Measurements from ENCODE around the gene KATNAL1. TPM values are rescaled to one million over a fixed set of nuclear protein-coding genes. Genes with fewer than 3 reads are reported as not detected.

The KATNAL1 gene
- polyA plus RNA-seq, 3 donors, result 0.49 to 1.2 (median 1.0) TPM

GRCh38 chr13:30255696-30256095 lies 51.7 kb downstream of the KATNAL1 start:
- no peaks in the 10 kb centered on the region for H3K79me2 ChIP-seq (ENCODE audit: insufficient read depth, low read length)
- no peak overlapping the region for H2AFZ ChIP-seq (ENCODE audit: insufficient read depth, low read depth, low read length, poor library complexity, severe bottlenecking)
- intact Hi-C loops (cut with micrococcal nuclease), result no loop called here
- Mint-ChIP-seq H3K27ac (no peak overlapping the region), H3K36me3 (peaks cover 5 to 8% of the 10 kb centered on the region in 2 donors), H3K9me3 (peaks cover 0 to 2% (median 0%) of the 10 kb centered on the region in 7 donors), H3K27me3 (ENCODE audit: low read depth in 3 of 3) (no peaks in the 10 kb centered on the region), H3K4me3 (no peak overlapping the region), H3K4me1 (no peaks in the 10 kb centered on the region)
- no peak overlapping the region for H3K27ac ChIP-seq (ENCODE audit: low read depth in 1 of 2, low read length in 2 of 2)
- H3K4me1 ChIP-seq (ENCODE audit: control insufficient read depth in 1 of 2, insufficient read depth in 2 of 2, low read length in 2 of 2), result no peaks in the 10 kb centered on the region
- H3K9me3 ChIP-seq (replicated peaks in 1 of 2; ENCODE audit: control insufficient read depth in 1 of 2, insufficient read depth in 1 of 2, low read length in 2 of 2), result no peaks in the 10 kb centered on the region
- H3K4me3 ChIP-seq (replicated peaks in 1 of 3; ENCODE audit: low read depth in 2 of 3, low read length in 3 of 3), result no peak overlapping the region
- WGBS (ENCODE audit: insufficient coverage), result no CpG with 5 or more reads among the region's 1 CpG
- DNase-seq, result no peak
- no peaks in the 10 kb centered on the region for H3K36me3 ChIP-seq (replicated peaks in 1 of 2; ENCODE audit: control insufficient read depth in 1 of 2, insufficient read depth in 2 of 2, low read length in 2 of 2)
- TF ChIP-seq CTCF (IDR thresholded peaks at IDR 0.05), result no peak
- H3K27me3 ChIP-seq (ENCODE audit: control insufficient read depth in 2 of 2, insufficient read depth in 2 of 2, low read length in 2 of 2), result no peaks in the 10 kb centered on the region
- no peak overlapping the region for H3K4me2 ChIP-seq (replicated peaks; ENCODE audit: extremely low read depth, low read length, poor library complexity, severe bottlenecking)
- H3K9ac ChIP-seq (ENCODE audit: insufficient read depth, low read length, poor library complexity, severe bottlenecking), result no peak overlapping the region
- no peaks in the 10 kb centered on the region for H4K20me1 ChIP-seq (ENCODE audit: insufficient read depth, low read length)

DNA sequence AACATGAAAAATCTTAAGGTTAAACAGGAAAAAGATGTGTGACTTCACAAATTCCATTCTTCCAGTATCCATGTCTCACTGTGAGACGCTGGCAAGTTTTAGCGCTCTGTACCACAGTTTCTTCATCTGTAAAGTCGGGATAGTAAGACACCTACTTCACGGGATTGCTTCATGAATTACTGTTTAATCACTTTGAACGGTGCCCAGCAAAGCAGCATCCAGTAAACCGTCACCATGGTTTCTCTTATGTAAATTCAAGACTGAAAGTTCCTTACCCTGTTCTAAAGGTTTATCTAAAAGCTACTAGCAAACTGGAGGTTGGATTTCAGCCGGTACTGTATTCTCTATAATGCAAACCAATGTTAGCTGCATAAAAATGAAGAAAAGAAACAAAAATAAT lies 53.5 kb downstream of the KATNAL1 start:
- peaks cover 2 to 11% (median 3%) of the 10 kb centered on the region in 7 donors for H3K9me3 Mint-ChIP-seq
- Histone ChIP-seq H3K27me3 (ENCODE audit: control insufficient read depth in 2 of 2, insufficient read depth in 2 of 2, low read length in 2 of 2) (no peaks in the 10 kb centered on the region), H3K4me1 (ENCODE audit: control insufficient read depth in 1 of 2, insufficient read depth in 2 of 2, low read length in 2 of 2) (no peaks in the 10 kb centered on the region), H3K9ac (ENCODE audit: insufficient read depth, low read length, poor library complexity, severe bottlenecking) (no peak overlapping the region), H3K4me3 (replicated peaks in 1 of 3; ENCODE audit: low read depth in 2 of 3, low read length in 3 of 3) (no peak overlapping the region), H4K20me1 (ENCODE audit: insufficient read depth, low read length) (no peaks in the 10 kb centered on the region), H3K79me2 (ENCODE audit: insufficient read depth, low read length) (no peaks in the 10 kb centered on the region), H3K4me2 (replicated peaks; ENCODE audit: extremely low read depth, low read length, poor library complexity, severe bottlenecking) (no peak overlapping the region), H3K36me3 (replicated peaks in 1 of 2; ENCODE audit: control insufficient read depth in 1 of 2, insufficient read depth in 2 of 2, low read length in 2 of 2) (peaks cover 0 to 6% of the 10 kb centered on the region in 2 donors), H2AFZ (ENCODE audit: insufficient read depth, low read depth, low read length, poor library complexity, severe bottlenecking) (no peak overlapping the region), H3K9me3 (replicated peaks in 1 of 2; ENCODE audit: control insufficient read depth in 1 of 2, insufficient read depth in 1 of 2, low read length in 2 of 2) (peaks cover 3 to 7% of the 10 kb centered on the region in 2 donors), H3K27ac (ENCODE audit: low read depth in 1 of 2, low read length in 2 of 2) (no peak overlapping the region)
- WGBS (ENCODE audit: insufficient coverage), result 93% methylated on average over 5 of the region's 7 CpGs
- H3K27me3 Mint-ChIP-seq (ENCODE audit: low read depth in 3 of 3), result no peaks in the 10 kb centered on the region
- DNase-seq, result no peak
- H3K36me3 Mint-ChIP-seq, result peaks cover 5 to 13% of the 10 kb centered on the region in 2 donors
- H3K4me3 Mint-ChIP-seq, result no peak overlapping the region
- no peak for TF ChIP-seq CTCF (IDR thresholded peaks at IDR 0.05)
- intact Hi-C loops (cut with micrococcal nuclease), result no loop called here
- H3K4me1 Mint-ChIP-seq, result no peaks in the 10 kb centered on the region
- H3K27ac Mint-ChIP-seq, result no peak overlapping the region

Measured in CD14-positive monocyte (primary cell).